Mesenchymal stem cell (in vitro differentiated cells and primary cell): ENCODE data around the gene PDZRN3.

Source experiments
- DNase-seq: peaks from one replicate; pipeline ENCODE4 v3.0.0-alpha.2; 2013
- H2AFZ ChIP-seq: one replicate; pipeline ENCODE4 v1.6.1; 2013; ENCODE audit warnings: low read depth, mild to moderate bottlenecking, control low read depth, inconsistent platforms, low read length, moderate library complexity
- H2AK5ac ChIP-seq: 2 replicates; pipeline ENCODE4 v1.6.1; 2013; ENCODE audit warnings: low read length, moderate library complexity, mild to moderate bottlenecking, inconsistent platforms; ENCODE audit not compliant: severe bottlenecking
- H2BK120ac ChIP-seq: one replicate; pipeline ENCODE4 v1.6.1; 2013; ENCODE audit warnings: low read depth, mild to moderate bottlenecking, inconsistent platforms, low read length, moderate library complexity
- H2BK12ac ChIP-seq, 2 experiments: one replicate each; pipeline ENCODE4 v1.6.1; 2013; ENCODE audit warnings: inconsistent platforms in 2 of 2, low read length in 2 of 2, mild to moderate bottlenecking in 2 of 2, moderate library complexity in 2 of 2, control low read depth in 1 of 2
- H2BK15ac ChIP-seq: one replicate; pipeline ENCODE4 v1.6.1; 2013; ENCODE audit warnings: mild to moderate bottlenecking, low read depth, inconsistent platforms; ENCODE audit not compliant: poor library complexity, severe bottlenecking
- H2BK5ac ChIP-seq: 2 replicates; pipeline ENCODE4 v1.6.1; 2013; ENCODE audit warnings: low read depth, mild to moderate bottlenecking, low read length, control low read depth, inconsistent platforms; ENCODE audit not compliant: poor library complexity, severe bottlenecking
- H3K14ac ChIP-seq, 2 experiments: one replicate each; pipeline ENCODE4 v1.6.1; 2013; ENCODE audit warnings: inconsistent platforms in 2 of 2, low read length in 2 of 2, control low read depth in 1 of 2, mild to moderate bottlenecking in 1 of 2, moderate library complexity in 1 of 2
- H3K18ac ChIP-seq, 2 experiments: one replicate each; pipeline ENCODE4 v1.6.1; 2013; ENCODE audit warnings: inconsistent platforms in 2 of 2, low read length in 2 of 2, control low read depth in 1 of 2, low read depth in 1 of 2, mild to moderate bottlenecking in 1 of 2
- H3K23ac ChIP-seq, 2 experiments: one replicate each; pipeline ENCODE4 v1.6.1; 2013; ENCODE audit warnings: inconsistent platforms in 2 of 2, low read length in 2 of 2, mild to moderate bottlenecking in 2 of 2, moderate library complexity in 2 of 2, control low read depth in 1 of 2
- H3K27ac ChIP-seq: 2 replicates; pipeline ENCODE4 v1.5.1; 2013; ENCODE audit warnings: mild to moderate bottlenecking, moderate library complexity, low read length, control low read depth, inconsistent platforms; ENCODE audit not compliant: poor library complexity, severe bottlenecking
- H3K27me3 ChIP-seq, 2 experiments: 2 replicates each; pipeline versions ENCODE4 v1.6.1 to v1.7.0; 2013; ENCODE audit warnings: low read length in 2 of 2, mild to moderate bottlenecking in 2 of 2, moderate library complexity in 2 of 2, control low read depth in 1 of 2, inconsistent platforms in 1 of 2; ENCODE audit not compliant: control insufficient read depth in 1 of 2, insufficient read depth in 1 of 2
- H3K36me3 ChIP-seq, 2 experiments: 2 replicates each; pipeline versions ENCODE4 v1.6.1 to v1.7.0; 2013; ENCODE audit warnings: low read length in 2 of 2, control low read depth in 1 of 2, inconsistent platforms in 1 of 2, low read depth in 1 of 2, mild to moderate bottlenecking in 1 of 2; ENCODE audit not compliant: insufficient read depth in 2 of 2, control insufficient read depth in 1 of 2
- H3K4ac ChIP-seq, 2 experiments: one replicate each; pipeline ENCODE4 v1.6.1; 2013; ENCODE audit warnings: inconsistent platforms in 2 of 2, low read length in 2 of 2, mild to moderate bottlenecking in 2 of 2, moderate library complexity in 2 of 2, control low read depth in 1 of 2, low read depth in 1 of 2
- H3K4me1 ChIP-seq: 2 replicates; pipeline ENCODE4 v1.6.1; 2013; ENCODE audit warnings: low read depth, low read length, control low read depth; ENCODE audit not compliant: control insufficient read depth, insufficient read depth
- H3K4me2 ChIP-seq: 2 replicates; pipeline ENCODE4 v1.6.1; 2013; ENCODE audit warnings: low read length, mild to moderate bottlenecking, inconsistent platforms; ENCODE audit not compliant: poor library complexity, severe bottlenecking
- H3K4me3 ChIP-seq, 2 experiments: 2 replicates each; pipeline versions ENCODE4 v1.5.1 to v1.7.0; 2013; ENCODE audit warnings: low read length in 2 of 2, mild to moderate bottlenecking in 2 of 2, control low read depth in 1 of 2, low read depth in 1 of 2; ENCODE audit not compliant: insufficient read depth in 1 of 2
- H3K79me1 ChIP-seq: replicated peaks from 2 replicates; pipeline ENCODE4 v1.6.1; 2013; ENCODE audit warnings: mild to moderate bottlenecking, control low read depth, low read length, inconsistent platforms; ENCODE audit not compliant: poor library complexity, severe bottlenecking
- H3K9ac ChIP-seq: 2 replicates; pipeline ENCODE4 v1.7.0; 2013; ENCODE audit warnings: mild to moderate bottlenecking, low read length, moderate library complexity
- H3K9me3 ChIP-seq: 2 replicates; pipeline ENCODE4 v1.7.0; 2013; ENCODE audit warnings: mild to moderate bottlenecking, low read length; ENCODE audit not compliant: control insufficient read depth
- H4K8ac ChIP-seq: one replicate; pipeline ENCODE4 v1.6.1; 2013; ENCODE audit warnings: inconsistent platforms, mild to moderate bottlenecking, low read length, moderate library complexity
- H4K91ac ChIP-seq: one replicate; pipeline ENCODE4 v1.6.1; 2013; ENCODE audit warnings: mild to moderate bottlenecking, low read length, inconsistent platforms
- WGBS: methylation state at CpG from one replicate; pipeline ENCODE4 v1.1.7; 2013; ENCODE audit warnings: mixed read lengths; 5-methylcytosine and 5-hydroxymethylcytosine counted together

PDZRN3 gene

GRCh38 chr3:73448041-73448440 lies 176.7 kb downstream of the PDZRN3 start:
- WGBS, result 90% methylated on average over 1 of the region's 2 CpGs

DNA sequence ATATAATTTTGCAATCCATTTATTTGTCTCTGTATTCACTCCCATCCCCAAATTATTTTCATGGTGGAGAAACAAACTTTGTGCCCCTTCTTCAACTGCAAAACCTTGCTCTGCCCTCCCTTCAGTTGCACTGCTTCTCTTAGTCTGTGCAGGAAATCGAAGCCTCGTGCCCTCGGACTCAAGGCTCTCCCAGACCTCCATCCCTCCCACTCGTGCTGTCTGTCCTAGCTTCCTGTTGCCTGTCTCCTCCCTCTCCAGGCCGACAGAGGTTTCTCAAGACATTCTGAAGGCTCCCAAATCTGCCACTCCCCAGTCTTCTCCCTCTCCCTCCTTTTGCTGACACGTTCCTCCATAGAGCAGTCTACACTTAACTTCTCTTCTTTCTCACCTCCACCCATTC lies 177.6 kb downstream of the PDZRN3 start:
- Histone ChIP-seq H3K9me3 (no peaks in the 10 kb centered on the region), H2AFZ (no peak overlapping the region), H3K14ac (no peak overlapping the region), H4K91ac (no peak overlapping the region), H3K23ac (no peak overlapping the region), H3K79me1 (no peaks in the 10 kb centered on the region), H3K27ac (no peak overlapping the region), H3K36me3 (peaks cover 0 to 24% of the 10 kb centered on the region in 2 experiments), H3K27me3 (no peaks in the 10 kb centered on the region), H3K4ac (no peak overlapping the region), H3K9ac (no peak overlapping the region), H3K4me3 (no peak overlapping the region), H2BK15ac (no peak overlapping the region), H4K8ac (no peak overlapping the region), H3K4me2 (no peak overlapping the region), H3K4me1 (peaks cover 2% of the 10 kb centered on the region), H2BK120ac (no peak overlapping the region), H3K18ac (no peak overlapping the region), H2BK12ac (no peak overlapping the region), H2BK5ac (no peak overlapping the region), H2AK5ac (no peak overlapping the region)
- DNase-seq, result no peak
- 69% methylated on average over 6 of the region's 6 CpGs for WGBS

More at GRCh38 chr3:73448041-73448440, 176.7 kb downstream of the PDZRN3 start:
- Histone ChIP-seq H3K9me3 (no peaks in the 10 kb centered on the region), H2BK15ac (no peak overlapping the region), H2AFZ (no peak overlapping the region), H3K27ac (no peak overlapping the region), H3K79me1 (no peaks in the 10 kb centered on the region), H3K23ac (no peak overlapping the region), H3K36me3 (peaks cover 0 to 21% of the 10 kb centered on the region in 2 experiments), H2BK12ac (no peak overlapping the region), H2BK5ac (no peak overlapping the region), H2AK5ac (no peak overlapping the region), H4K91ac (no peak overlapping the region), H3K4me1 (peaks cover 2% of the 10 kb centered on the region), H3K14ac (no peak overlapping the region), H3K18ac (no peak overlapping the region), H3K4me3 (no peak overlapping the region), H3K4me2 (no peak overlapping the region), H3K9ac (no peak overlapping the region), H3K4ac (no peak overlapping the region), H3K27me3 (no peaks in the 10 kb centered on the region), H4K8ac (no peak overlapping the region), H2BK120ac (no peak overlapping the region)
- no peak for DNase-seq

GRCh38 chr3:73446467-73447110 lies 178.2 kb downstream of the PDZRN3 start:
- Histone ChIP-seq H4K8ac (no peak overlapping the region), H3K79me1 (no peaks in the 10 kb centered on the region), H2AFZ (no peak overlapping the region), H2BK120ac (no peak overlapping the region), H3K9me3 (no peaks in the 10 kb centered on the region), H3K4me3 (no peak overlapping the region), H2BK12ac (no peak overlapping the region), H2BK5ac (no peak overlapping the region), H4K91ac (no peak overlapping the region), H3K36me3 (peaks cover 0 to 27% of the 10 kb centered on the region in 2 experiments), H3K23ac (peak overlapping the region in 1 of 2 experiments; percentile 40), H3K27me3 (no peaks in the 10 kb centered on the region), H3K14ac (no peak overlapping the region), H3K4ac (no peak overlapping the region), H2AK5ac (no peak overlapping the region), H3K27ac (no peak overlapping the region), H3K4me2 (no peak overlapping the region), H3K18ac (no peak overlapping the region), H2BK15ac (no peak overlapping the region), H3K9ac (no peak overlapping the region), H3K4me1 (peaks cover 2% of the 10 kb centered on the region)
- WGBS, result 91% methylated on average over 8 of the region's 10 CpGs
- DNase-seq, result no peak

DNA sequence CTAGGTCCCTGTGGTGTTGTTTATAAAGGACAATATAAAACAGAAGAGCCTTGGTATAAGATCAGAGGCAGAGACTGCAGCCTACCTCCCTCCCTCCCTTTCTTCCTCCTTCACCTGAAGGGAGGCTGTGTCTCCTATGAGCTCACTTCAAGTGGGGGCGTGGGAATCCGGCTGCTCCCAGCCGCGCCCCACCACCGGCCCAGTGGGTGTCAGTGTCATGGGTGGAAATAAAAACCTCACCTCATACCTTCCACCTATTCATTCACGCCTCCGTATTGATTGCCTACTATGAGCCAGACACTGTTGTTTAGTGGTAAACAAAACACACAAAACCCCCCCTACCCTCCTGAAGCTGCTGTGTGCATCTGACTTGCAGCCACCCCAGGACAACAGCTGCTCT lies 181.9 kb downstream of the PDZRN3 start:
- no peak overlapping the region for H3K4me3 ChIP-seq
- no peak overlapping the region for H2AFZ ChIP-seq
- H3K27me3 ChIP-seq, result no peaks in the 10 kb centered on the region
- H4K91ac ChIP-seq, result no peak overlapping the region
- H2BK15ac ChIP-seq, result no peak overlapping the region
- H3K9me3 ChIP-seq, result no peaks in the 10 kb centered on the region
- H3K9ac ChIP-seq, result no peak overlapping the region
- no peak overlapping the region for H2BK12ac ChIP-seq
- no peak overlapping the region for H3K4me2 ChIP-seq
- H3K4ac ChIP-seq, result no peak overlapping the region
- peaks cover 0 to 32% of the 10 kb centered on the region in 2 experiments for H3K36me3 ChIP-seq
- H3K27ac ChIP-seq, result no peak overlapping the region
- H2BK5ac ChIP-seq, result no peak overlapping the region
- no peak overlapping the region for H3K18ac ChIP-seq
- H3K14ac ChIP-seq, result no peak overlapping the region
- DNase-seq, result no peak
- H4K8ac ChIP-seq, result no peak overlapping the region
- H2BK120ac ChIP-seq, result no peak overlapping the region
- no peak overlapping the region for H2AK5ac ChIP-seq
- no peak overlapping the region for H3K23ac ChIP-seq
- WGBS, result 97% methylated on average over 7 of the region's 7 CpGs
- H3K79me1 ChIP-seq, result no peaks in the 10 kb centered on the region
- no peaks in the 10 kb centered on the region for H3K4me1 ChIP-seq
